Measurements from ENCODE around the gene CBFA2T3.

- no peak for TF ChIP-seq POLR2AphosphoS5 (IDR thresholded peaks at IDR 0.05)
- TF ChIP-seq, protein P1, sequence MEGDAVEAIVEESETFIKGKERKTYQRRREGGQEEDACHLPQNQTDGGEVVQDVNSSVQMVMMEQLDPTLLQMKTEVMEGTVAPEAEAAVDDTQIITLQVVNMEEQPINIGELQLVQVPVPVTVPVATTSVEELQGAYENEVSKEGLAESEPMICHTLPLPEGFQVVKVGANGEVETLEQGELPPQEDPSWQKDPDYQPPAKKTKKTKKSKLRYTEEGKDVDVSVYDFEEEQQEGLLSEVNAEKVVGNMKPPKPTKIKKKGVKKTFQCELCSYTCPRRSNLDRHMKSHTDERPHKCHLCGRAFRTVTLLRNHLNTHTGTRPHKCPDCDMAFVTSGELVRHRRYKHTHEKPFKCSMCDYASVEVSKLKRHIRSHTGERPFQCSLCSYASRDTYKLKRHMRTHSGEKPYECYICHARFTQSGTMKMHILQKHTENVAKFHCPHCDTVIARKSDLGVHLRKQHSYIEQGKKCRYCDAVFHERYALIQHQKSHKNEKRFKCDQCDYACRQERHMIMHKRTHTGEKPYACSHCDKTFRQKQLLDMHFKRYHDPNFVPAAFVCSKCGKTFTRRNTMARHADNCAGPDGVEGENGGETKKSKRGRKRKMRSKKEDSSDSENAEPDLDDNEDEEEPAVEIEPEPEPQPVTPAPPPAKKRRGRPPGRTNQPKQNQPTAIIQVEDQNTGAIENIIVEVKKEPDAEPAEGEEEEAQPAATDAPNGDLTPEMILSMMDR (IDR thresholded peaks at IDR 0.05) = no peak
- TF ChIP-seq POLR2A (IDR thresholded peaks at IDR 0.05) = no peak
- no peak for TF ChIP-seq EP300 (IDR thresholded peaks at IDR 0.05; ENCODE audit: low read depth)
Observed at GRCh38 chr16:88973415-88974050, 3.5 kb downstream of the CBFA2T3 start.
